Endothelial cell of umbilical vein (primary cell): Measurements from ENCODE around the gene MAGI1. TPM values are rescaled to one million over a fixed set of nuclear protein-coding genes. Genes with fewer than 3 reads are reported as not detected.

Experiments used
- BruUV-seq: library from RNA; stranded (reverse); fragments of 400-500 nt; replicated peaks from 2 replicates; lab custom pipeline; 2021; lab: Mats Ljungman, UMichigan
- CTCF ChIA-PET: fragments of 300-600, 350-600 bp; sonication (Branson Sonifier 250); formaldehyde crosslinking; loops from one replicate; lab custom pipeline; 2021; ENCODE audit warnings: antibody characterized with exemption, inconsistent platforms; lab: Charles Lee
- POLR2A ChIA-PET: fragments of 300-600, 350-600 bp; sonication (Branson Sonifier 250); formaldehyde crosslinking; loops from one replicate; lab custom pipeline; 2021; ENCODE audit warnings: antibody characterized with exemption, inconsistent platforms; lab: Charles Lee
- DNase-seq: peaks from one replicate; pipeline ENCODE4 v3.0.0-alpha.2; 2011; ENCODE audit warnings: low read depth, low spot score
- FAIRE-seq: peaks from 2 replicates; lab custom pipeline; 2011; peaks lifted over from hg19 to GRCh38; lab: Jason Lieb, UNC
- H2AFZ ChIP-seq: 2 replicates; pipeline ENCODE4 v1.6.0; 2012; ENCODE audit warnings: low read depth, low read length, control low read depth, inconsistent platforms
- H3K27ac ChIP-seq: 2 replicates; pipeline ENCODE4 v1.5.1; 2011; ENCODE audit warnings: low read depth, mild to moderate bottlenecking, control low read depth, low read length, moderate library complexity; ENCODE audit not compliant: insufficient read depth
- H3K27me3 ChIP-seq, 2 experiments: 2 replicates each; pipeline versions ENCODE4 v1.6.0 to v1.6.1; 2011; ENCODE audit warnings: low read length in 2 of 2, mixed read lengths in 1 of 2; ENCODE audit not compliant: control insufficient read depth in 2 of 2, insufficient read depth in 2 of 2
- H3K36me3 ChIP-seq, 2 experiments: 2 replicates in 1 of 2; 3 replicates in 1 of 2; pipeline ENCODE4 v1.5.1; 2011; ENCODE audit warnings: low read length in 2 of 2, mild to moderate bottlenecking in 1 of 2, moderate library complexity in 1 of 2; ENCODE audit not compliant: control insufficient read depth in 2 of 2, insufficient read depth in 2 of 2; ENCODE audit errors: extremely low read depth in 1 of 2
- H3K4me1 ChIP-seq: 3 replicates; pipeline ENCODE4 v1.5.1; 2011; ENCODE audit warnings: mild to moderate bottlenecking, low read length; ENCODE audit not compliant: control insufficient read depth, insufficient read depth; ENCODE audit errors: extremely low read depth
- H3K4me2 ChIP-seq: 2 replicates; pipeline ENCODE4 v1.6.1; 2011; ENCODE audit warnings: low read length, control low read depth, mixed read lengths; ENCODE audit not compliant: insufficient read depth
- H3K4me3 ChIP-seq, 3 experiments: fragments of 200-600 bp in 1 of 3; sonication (generic), shearing (Covaris generic) in 1 of 3; replicated peaks in 1 of 3; 2 replicates each; pipeline ENCODE4 v1.5.1; 2011 to 2016; ENCODE audit warnings: control low read depth in 3 of 3, low read length in 3 of 3, mild to moderate bottlenecking in 2 of 3, inconsistent platforms in 1 of 3, low read depth in 1 of 3, moderate library complexity in 1 of 3; ENCODE audit not compliant: insufficient read depth in 1 of 3
- H3K79me2 ChIP-seq: 2 replicates; pipeline ENCODE4 v1.6.0; 2012; ENCODE audit warnings: low read length, inconsistent platforms; ENCODE audit not compliant: control insufficient read depth, insufficient read depth
- H3K9ac ChIP-seq: replicated peaks from 2 replicates; pipeline ENCODE3; 2011; ENCODE audit warnings: low read length, control low read depth; ENCODE audit not compliant: insufficient read depth; ENCODE audit errors: extremely low read depth
- H3K9me1 ChIP-seq: replicated peaks from 3 replicates; pipeline ENCODE4 v1.6.0; 2011; ENCODE audit warnings: mild to moderate bottlenecking, low read length; ENCODE audit not compliant: control insufficient read depth, insufficient read depth; ENCODE audit errors: extremely low read depth
- H3K9me3 ChIP-seq: replicated peaks from 2 replicates; pipeline ENCODE4 v1.5.1; 2012; ENCODE audit warnings: low read length, inconsistent platforms; ENCODE audit not compliant: control insufficient read depth, insufficient read depth
- H4K20me1 ChIP-seq: replicated peaks from 2 replicates; pipeline ENCODE3; 2011; ENCODE audit warnings: mild to moderate bottlenecking, low read length; ENCODE audit not compliant: control insufficient read depth, insufficient read depth; ENCODE audit errors: extremely low read depth
- CTCF ChIP-seq, 2 donors: IDR thresholded peaks; 1 replicate in 1 of 2; 2 replicates in 1 of 2; pipeline ENCODE4 v1.5.1; 2011; ENCODE audit warnings: low read length in 2 of 2, mild to moderate bottlenecking in 2 of 2, moderate library complexity in 2 of 2, control low read depth in 1 of 2, inconsistent platforms in 1 of 2, low read depth in 1 of 2; ENCODE audit not compliant: insufficient read depth in 1 of 2; ENCODE audit errors: extremely low read depth in 1 of 2
- EZH2 ChIP-seq: IDR thresholded peaks from 2 replicates; pipeline ENCODE4 v1.6.1; 2012; ENCODE audit warnings: borderline replicate concordance, low read depth, mild to moderate bottlenecking, moderate library complexity, low read length, inconsistent platforms; ENCODE audit not compliant: severe bottlenecking
- FOS ChIP-seq: IDR thresholded peaks from 2 replicates; pipeline ENCODE4 v1.6.1; 2011; ENCODE audit warnings: mild to moderate bottlenecking, low read length, moderate library complexity, borderline replicate concordance; ENCODE audit not compliant: insufficient read depth
- GATA2 ChIP-seq: IDR thresholded peaks from 2 replicates; pipeline ENCODE4 v1.7.0; 2011; ENCODE audit warnings: low read depth, mild to moderate bottlenecking, moderate library complexity, mixed read lengths, low read length; ENCODE audit not compliant: insufficient read length, insufficient read depth
- JUN ChIP-seq: IDR thresholded peaks from 2 replicates; pipeline ENCODE4 v1.6.1; 2011; ENCODE audit warnings: borderline replicate concordance, low read depth; ENCODE audit not compliant: insufficient read length, insufficient read depth
- MAX ChIP-seq: IDR thresholded peaks from 2 replicates; pipeline ENCODE4 v1.6.1; 2011; ENCODE audit not compliant: insufficient read depth, insufficient read length
- MYC ChIP-seq: IDR thresholded peaks from one replicate; pipeline ENCODE4 v1.6.1; 2011; ENCODE audit warnings: mild to moderate bottlenecking, low read depth, low read length
- POLR2A ChIP-seq: IDR thresholded peaks from 2 replicates; pipeline ENCODE4 v1.6.1; 2012; ENCODE audit warnings: low read depth, mild to moderate bottlenecking, control low read depth, low read length
- POLR2AphosphoS5 ChIP-seq: IDR thresholded peaks from 2 replicates; pipeline ENCODE4 v1.6.1; 2012; ENCODE audit warnings: low read depth, mild to moderate bottlenecking, control low read depth, low read length, moderate library complexity; ENCODE audit not compliant: insufficient read depth
- dilution Hi-C: fragments of 300-500 bp; cut with MboI; formaldehyde crosslinking; loops from one replicate; pipeline ENCODE4 v1.15.0; 2019; ENCODE audit warnings: low sequenced_read_pairs; ENCODE audit not compliant: extremely low pct_ligation_motif_present
- intact Hi-C: fragments of 100-400 bp; cut with micrococcal nuclease; formaldehyde crosslinking; loops from one replicate; pipeline ENCODE4 v1.10.0; 2022
- polyA plus RNA-seq, 4 experiments: library from polyadenylated mRNA; depleted of rRNA in 3 of 4; stranded (reverse) in 3 of 4; unstranded in 1 of 4; fragments of >200 nt; gene quantifications; 2 replicates each; pipeline versions ENCODE4 v1.2.1 to v1.2.3, GENCODE V29; 2011 to 2012; ENCODE audit warnings: missing spikeins in 1 of 4
- total RNA-seq: library from RNA; stranded (reverse); gene quantifications from 2 replicates; pipeline ENCODE4 v1.2.3, GENCODE V29; 2021

MAGI1 gene
- total and polyA plus RNA-seq, 2 donors (not counting 3 experiments of a cell fraction or from before 2014, with no cell fraction given) = 10.1 to 47.9 TPM

- no peak for DNase-seq
- POLR2A ChIA-PET = no interaction called here
- intact Hi-C loops = no loop called here
- Histone ChIP-seq H3K36me3 (no peaks in the 10 kb centered on the region), H3K27me3 (no peaks in the 10 kb centered on the region), H3K4me1 (no peaks in the 10 kb centered on the region), H2AFZ (no peak overlapping the region), H3K4me2 (no peak overlapping the region), H4K20me1 (peaks cover 2% of the 10 kb centered on the region), H3K79me2 (no peaks in the 10 kb centered on the region), H3K9ac (no peak overlapping the region), H3K4me3 (no peak overlapping the region), H3K9me1 (no peaks in the 10 kb centered on the region), H3K9me3 (no peaks in the 10 kb centered on the region), H3K27ac (no peak overlapping the region)
- dilution Hi-C loops = no loop called here
- CTCF ChIA-PET = no interaction called here
- TF ChIP-seq POLR2AphosphoS5 = no peak
- no peak for TF ChIP-seq MYC
- no peak for TF ChIP-seq JUN
- no peak for TF ChIP-seq CTCF (IDR thresholded peaks at IDR 0.05; ENCODE audit: extremely low read depth in 1 of 2, insufficient read depth in 1 of 2, low read depth in 1 of 2, low read length in 2 of 2)
- no peak for TF ChIP-seq GATA2
- no peak for TF ChIP-seq MAX
- TF ChIP-seq FOS = no peak
- no peak for TF ChIP-seq POLR2A
- TF ChIP-seq EZH2 = no peak
- BruUV-seq = no TSS peak
- FAIRE-seq = no peak
Observed at GRCh38 chr3:65641045-65641444, 397.7 kb downstream of the MAGI1 start.
